HEK293 (cell line): ENCODE measurements around the gene BBX.

Source experiments
- CTCF ChIA-PET: fragments of 350-600 bp; formaldehyde crosslinking; extraction: SDS; loops from one replicate; lab custom pipeline; 2021; ENCODE audit warnings: antibody characterized with exemption; lab: Yijun Ruan, JAX
- POLR2A ChIA-PET: fragments of 300-600 bp; formaldehyde crosslinking; extraction: SDS; loops from one replicate; lab custom pipeline; 2020; ENCODE audit warnings: antibody characterized with exemption, inconsistent platforms; lab: Yijun Ruan, JAX
- H3K27ac ChIP-seq: fragments of 200-500 bp; sonication (Bioruptor generic); 2 replicates; pipeline ENCODE4 v1.5.1; 2014; ENCODE audit warnings: low read depth, low read length, control low read depth, inconsistent platforms; ENCODE audit errors: extremely low read depth
- H3K36me3 ChIP-seq, 2 experiments: fragments of 200-500 bp in 1 of 2; sonication (Bioruptor generic) in 1 of 2; 1 replicate in 1 of 2; 2 replicates in 1 of 2; pipeline ENCODE4 v1.5.1; 2014 to 2017; ENCODE audit warnings: inconsistent platforms in 2 of 2, low read length in 2 of 2; ENCODE audit not compliant: control insufficient read depth in 2 of 2, insufficient read depth in 1 of 2
- H3K4me1 ChIP-seq: fragments of 200-500 bp; sonication (Bioruptor generic); 2 replicates; pipeline ENCODE4 v1.5.1; 2014; ENCODE audit warnings: mild to moderate bottlenecking, low read length, inconsistent platforms; ENCODE audit not compliant: control insufficient read depth, insufficient read depth
- H3K4me3 ChIP-seq: 2 replicates; pipeline ENCODE4 v1.5.1; 2011; ENCODE audit warnings: low read depth, mild to moderate bottlenecking, control low read depth, low read length, moderate library complexity
- H3K9me3 ChIP-seq: fragments of 200-500 bp; sonication (Bioruptor generic); 2 replicates; pipeline ENCODE4 v1.5.1; 2014; ENCODE audit warnings: low read depth, low read length, inconsistent platforms; ENCODE audit not compliant: control insufficient read depth, insufficient read depth
- GLI2 ChIP-seq: fragments of 450-650 bp; formaldehyde crosslinking; IDR thresholded peaks from 2 replicates; pipeline ENCODE4; 2017; ENCODE audit warnings: missing biosample characterization, missing genetic modification characterization, low read depth, borderline replicate concordance
- IKZF3 ChIP-seq: fragments of 450-650 bp; IDR thresholded peaks from 2 replicates; pipeline ENCODE4 v1.5.0; 2018; ENCODE audit warnings: missing biosample characterization, mild to moderate bottlenecking, missing genetic modification characterization, moderate library complexity
- KLF7 ChIP-seq: fragments of 450-650 bp; formaldehyde crosslinking; IDR thresholded peaks from 2 replicates; pipeline ENCODE4 v1.5.1; 2016; ENCODE audit warnings: missing biosample characterization, missing genetic modification characterization, borderline replicate concordance
- SCRT1 ChIP-seq: fragments of 450-650 bp; formaldehyde crosslinking; IDR thresholded peaks from 2 replicates; pipeline ENCODE4 v1.5.1; 2016; ENCODE audit warnings: missing biosample characterization, missing genetic modification characterization, borderline replicate concordance
- SP7 ChIP-seq: fragments of 450-650 bp; formaldehyde crosslinking; IDR thresholded peaks from 2 replicates; pipeline ENCODE4 v1.5.1; 2016; ENCODE audit warnings: missing biosample characterization, missing genetic modification characterization
- TCF7L2 ChIP-seq: IDR thresholded peaks from 2 replicates; pipeline ENCODE4 v1.6.1; 2011; ENCODE audit warnings: low read depth, mild to moderate bottlenecking, inconsistent platforms, low read length, moderate library complexity, borderline replicate concordance
- TSHZ1 ChIP-seq: fragments of 450-650 bp; formaldehyde crosslinking; IDR thresholded peaks from 2 replicates; pipeline ENCODE4 v1.5.1; 2016; ENCODE audit warnings: missing biosample characterization, missing genetic modification characterization, borderline replicate concordance
- ZBTB10 ChIP-seq: fragments of 450-650 bp; formaldehyde crosslinking; IDR thresholded peaks from 2 replicates; pipeline ENCODE4 v1.5.1; 2016; ENCODE audit warnings: missing biosample characterization, missing genetic modification characterization
- ZBTB26 ChIP-seq: fragments of 450-650 bp; formaldehyde crosslinking; optimal IDR thresholded peaks from 2 replicates; pipeline ENCODE3; 2016; ENCODE audit warnings: missing biosample characterization, mild to moderate bottlenecking, missing genetic modification characterization
- ZNF175 ChIP-seq: fragments of 450-650 bp; formaldehyde crosslinking; IDR thresholded peaks from 2 replicates; pipeline ENCODE4 v1.5.1; 2016; ENCODE audit warnings: missing biosample characterization, missing genetic modification characterization
- ZNF211 ChIP-seq: fragments of 450-650 bp; formaldehyde crosslinking; IDR thresholded peaks from 2 replicates; pipeline ENCODE4 v1.5.1; 2016; ENCODE audit warnings: low read depth, missing biosample characterization, missing genetic modification characterization
- ZNF266 ChIP-seq: fragments of 450-650 bp; formaldehyde crosslinking; IDR thresholded peaks from 2 replicates; pipeline ENCODE4 v1.5.1; 2016; ENCODE audit warnings: missing biosample characterization, missing genetic modification characterization, low read depth
- ZNF426 ChIP-seq: fragments of 450-650 bp; formaldehyde crosslinking; IDR thresholded peaks from 2 replicates; pipeline ENCODE4 v1.5.1; 2017; ENCODE audit warnings: missing biosample characterization, missing genetic modification characterization, mild to moderate bottlenecking, inconsistent platforms, moderate library complexity
- ZNF449 ChIP-seq: fragments of 450-650 bp; formaldehyde crosslinking; IDR thresholded peaks from 2 replicates; pipeline ENCODE4 v1.5.1; 2017; ENCODE audit warnings: missing biosample characterization, mild to moderate bottlenecking, missing genetic modification characterization, moderate library complexity
- ZNF514 ChIP-seq: fragments of 450-650 bp; formaldehyde crosslinking; IDR thresholded peaks from 2 replicates; pipeline ENCODE4 v1.5.1; 2016; ENCODE audit warnings: missing biosample characterization, missing genetic modification characterization
- ZNF580 ChIP-seq: fragments of 450-650 bp; formaldehyde crosslinking; IDR thresholded peaks from 2 replicates; pipeline ENCODE4 v1.5.1; 2016; ENCODE audit warnings: missing biosample characterization, missing genetic modification characterization
- ZNF629 ChIP-seq: fragments of 450-650 bp; formaldehyde crosslinking; IDR thresholded peaks from 2 replicates; pipeline ENCODE4 v1.5.1; 2017; ENCODE audit warnings: missing biosample characterization, missing genetic modification characterization
- ZNF692 ChIP-seq: fragments of 450-650 bp; formaldehyde crosslinking; IDR thresholded peaks from 2 replicates; pipeline ENCODE4 v1.5.1; 2016; ENCODE audit warnings: missing biosample characterization, missing genetic modification characterization

BBX gene

GRCh38 chr3:107654218-107654617, 131.5 kb downstream of the BBX start (continued):
- TF ChIP-seq ZNF426 (no peak), ZBTB26 (tag by site-specific recombination) (no peak), IKZF3 (tag by site-specific recombination) (no peak)

- CTCF ChIA-PET, result interaction anchor here (0.5 to 5.2 kb wide), 2 partner anchors 19 to 21 kb away, joined by 3 to 42 read pairs; no protein-coding TSS in a partner anchor
- Histone ChIP-seq H3K4me3 (no peak overlapping the region), H3K4me1 (no peaks in the 10 kb centered on the region; the same call in 1 of the 2 replicates), H3K9me3 (no peaks in the 10 kb centered on the region), H3K27ac (no peak overlapping the region), H3K36me3 (no peaks in the 10 kb centered on the region)
- POLR2A ChIA-PET, result no interaction called here
- TF ChIP-seq SCRT1 (tag by site-specific recombination) (no peak), ZNF449 (tag by site-specific recombination) (no peak), SP7 (no peak), ZNF692 (tag by site-specific recombination) (no peak), ZNF175 (tag by site-specific recombination) (no peak), GLI2 (tag by site-specific recombination) (no peak), ZBTB10 (tag by site-specific recombination) (no peak), ZNF629 (tag by site-specific recombination) (no peak), TCF7L2 (no peak), ZNF266 (tag by site-specific recombination) (no peak), ZNF514 (tag by site-specific recombination) (no peak), TSHZ1 (tag by site-specific recombination) (no peak), ZNF580 (tag by site-specific recombination) (no peak), ZNF211 (tag by site-specific recombination) (no peak), KLF7 (tag by site-specific recombination) (no peak)
- TF ChIP-seq, all 188 proteins: peak for 0
These were observed 135.2 kb downstream of the BBX start for GRCh38 chr3:107657971-107658370.
